IMR-90 (cell line): ENCODE data around the gene TMEM221. TPM values are rescaled to one million over a fixed set of nuclear protein-coding genes. Genes with fewer than 3 reads are reported as not detected.

Experiments used
- ATAC-seq: fragments of 200-7000 bp; cut with Tn5 transposase; 2 replicates; pipeline ENCODE4 v1.9.1; 2020; ENCODE audit warnings: low read depth, mild to moderate bottlenecking, moderate library complexity
- BruUV-seq: library from RNA; stranded (reverse); fragments of 400-500 nt; replicated peaks from 2 replicates; lab custom pipeline; 2021; lab: Mats Ljungman, UMichigan
- CTCF ChIA-PET: fragments of 300-600 bp; formaldehyde crosslinking; extraction: SDS; loops from one replicate; lab custom pipeline; 2021; ENCODE audit warnings: antibody characterized with exemption; lab: Yijun Ruan, JAX
- POLR2A ChIA-PET: fragments of 300-600 bp; sonication (Branson Sonifier 250); formaldehyde crosslinking; loops from one replicate; lab custom pipeline; 2022; ENCODE audit warnings: antibody characterized with exemption; ENCODE audit not compliant: unreplicated experiment; lab: Charles Lee
- DNase-seq: peaks from one replicate; pipeline ENCODE4 v3.0.0; 2013
- H2AFZ ChIP-seq: replicated peaks from 2 replicates; pipeline ENCODE3; 2013; ENCODE audit warnings: low read length, mild to moderate bottlenecking; ENCODE audit not compliant: poor library complexity
- H2AK5ac ChIP-seq: 2 replicates; pipeline ENCODE4 v1.6.1; 2013; ENCODE audit warnings: low read depth, low read length, inconsistent platforms
- H2AK9ac ChIP-seq: replicated peaks from 2 replicates; pipeline ENCODE3; 2013; ENCODE audit warnings: mild to moderate bottlenecking, low read depth, low read length, moderate library complexity; ENCODE audit not compliant: poor library complexity
- H2BK120ac ChIP-seq: 2 replicates; pipeline ENCODE4 v1.6.1; 2013; ENCODE audit warnings: low read depth, low read length, inconsistent platforms
- H2BK15ac ChIP-seq: 3 replicates; pipeline ENCODE4 v1.6.1; 2013; ENCODE audit warnings: low read depth, low read length, inconsistent platforms
- H2BK20ac ChIP-seq: 2 replicates; pipeline ENCODE4 v1.6.1; 2013; ENCODE audit warnings: low read depth, mild to moderate bottlenecking, inconsistent platforms, low read length, moderate library complexity
- H2BK5ac ChIP-seq: 2 replicates; pipeline ENCODE4 v1.6.1; 2013; ENCODE audit warnings: mild to moderate bottlenecking, low read depth, low read length, inconsistent platforms; ENCODE audit not compliant: poor library complexity, severe bottlenecking
- H3K14ac ChIP-seq: replicated peaks from 2 replicates; pipeline ENCODE4 v1.6.1; 2013; ENCODE audit warnings: low read depth, low read length, inconsistent platforms
- H3K18ac ChIP-seq: 2 replicates; pipeline ENCODE4 v1.6.1; 2013; ENCODE audit warnings: low read depth, low read length, control low read depth
- H3K23ac ChIP-seq: 2 replicates; pipeline ENCODE4 v1.6.1; 2013; ENCODE audit warnings: low read depth, low read length, inconsistent platforms
- H3K27ac ChIP-seq: 2 replicates; pipeline ENCODE4 v1.5.1; 2013; ENCODE audit warnings: mild to moderate bottlenecking, control low read depth, low read length; ENCODE audit not compliant: insufficient read depth
- H3K27me3 ChIP-seq: 2 replicates; pipeline ENCODE4 v1.6.1; 2013; ENCODE audit warnings: low read length; ENCODE audit not compliant: control insufficient read depth, insufficient read depth
- H3K36me3 ChIP-seq: 2 replicates; pipeline ENCODE4 v1.6.1; 2013; ENCODE audit warnings: low read length, mixed read lengths; ENCODE audit not compliant: control insufficient read depth, insufficient read depth
- H3K4ac ChIP-seq: 2 replicates; pipeline ENCODE4 v1.6.1; 2013; ENCODE audit warnings: low read depth, low read length, inconsistent platforms
- H3K4me1 ChIP-seq: 2 replicates; pipeline ENCODE4 v1.6.1; 2013; ENCODE audit warnings: low read length, mixed read lengths; ENCODE audit not compliant: control insufficient read depth, insufficient read depth
- H3K4me2 ChIP-seq: 2 replicates; pipeline ENCODE4 v1.6.1; 2013; ENCODE audit warnings: low read depth, mild to moderate bottlenecking, control low read depth, low read length, moderate library complexity
- H3K4me3 ChIP-seq: 2 replicates; pipeline ENCODE4 v1.5.1; 2013; ENCODE audit warnings: low read depth, mild to moderate bottlenecking, control low read depth, low read length, moderate library complexity; ENCODE audit not compliant: insufficient read depth
- H3K56ac ChIP-seq: 2 replicates; pipeline ENCODE4 v1.6.1; 2013; ENCODE audit warnings: low read length, inconsistent platforms; ENCODE audit not compliant: insufficient read depth; ENCODE audit errors: extremely low read depth
- H3K79me1 ChIP-seq, 2 experiments: 2 replicates each; pipeline ENCODE4 v1.6.1; 2013; ENCODE audit warnings: low read length in 2 of 2, inconsistent platforms in 1 of 2, low read depth in 1 of 2
- H3K9ac ChIP-seq: 2 replicates; pipeline ENCODE4 v1.6.1; 2013; ENCODE audit warnings: low read depth, low read length, control low read depth
- H3K9me1 ChIP-seq: 2 replicates; pipeline ENCODE4 v1.6.1; 2013; ENCODE audit warnings: low read length, inconsistent platforms; ENCODE audit not compliant: insufficient read depth
- H3K9me3 ChIP-seq: 2 replicates; pipeline ENCODE4 v1.6.1; 2013; ENCODE audit warnings: low read length; ENCODE audit not compliant: control insufficient read depth, insufficient read depth
- H4K20me1 ChIP-seq: 2 replicates; pipeline ENCODE4 v1.6.1; 2013; ENCODE audit warnings: low read length, inconsistent platforms; ENCODE audit not compliant: insufficient read depth
- H4K5ac ChIP-seq: 2 replicates; pipeline ENCODE4 v1.6.1; 2013; ENCODE audit warnings: mild to moderate bottlenecking, low read depth, low read length, control low read depth
- H4K8ac ChIP-seq, 2 experiments: 2 replicates each; pipeline ENCODE4 v1.6.1; 2013; ENCODE audit warnings: low read depth in 2 of 2, low read length in 2 of 2, control low read depth in 1 of 2, inconsistent platforms in 1 of 2
- H4K91ac ChIP-seq: 2 replicates; pipeline ENCODE4 v1.6.1; 2013; ENCODE audit warnings: low read depth, low read length, inconsistent platforms; ENCODE audit not compliant: insufficient read depth
- CEBPB ChIP-seq: IDR thresholded peaks from 2 replicates; pipeline ENCODE4 v1.6.1; 2012; ENCODE audit warnings: low read depth, low read length, improper control_type of control experiment
- CHD1 ChIP-seq: IDR thresholded peaks from 2 replicates; pipeline ENCODE4 v1.6.1; 2012; ENCODE audit warnings: low read depth, low read length, improper control_type of control experiment
- FOS ChIP-seq: fragments of 150-350 bp; IDR thresholded peaks from 2 replicates; pipeline ENCODE4 v1.6.1; 2016; ENCODE audit warnings: low read depth, low read length
- MAFK ChIP-seq: IDR thresholded peaks from 2 replicates; pipeline ENCODE4 v1.6.1; 2012; ENCODE audit warnings: low read depth, low read length, improper control_type of control experiment
- MAZ ChIP-seq: IDR thresholded peaks from 2 replicates; pipeline ENCODE4 v1.6.1; 2012; ENCODE audit warnings: low read depth, mild to moderate bottlenecking, low read length, improper control_type of control experiment, moderate library complexity, borderline replicate concordance
- POLR2A ChIP-seq: IDR thresholded peaks from 2 replicates; pipeline ENCODE4 v1.6.1; 2012; ENCODE audit warnings: mild to moderate bottlenecking, low read depth, low read length
- RCOR1 ChIP-seq: IDR thresholded peaks from 2 replicates; pipeline ENCODE4 v1.6.1; 2012; ENCODE audit warnings: mild to moderate bottlenecking, low read length, improper control_type of control experiment; ENCODE audit not compliant: insufficient replicate concordance
- RFX5 ChIP-seq: IDR thresholded peaks from 2 replicates; pipeline ENCODE4 v1.8.0; 2012; ENCODE audit warnings: low read depth, mild to moderate bottlenecking, low read length, moderate library complexity
- WGBS, 2 experiments: methylation state at CpG; one replicate each; pipeline versions ENCODE4 v1.1.5 to v1.1.7; 2013; ENCODE audit warnings: missing lambda C conversion rate in 2 of 2; ENCODE audit not compliant: insufficient read length in 1 of 2; ENCODE audit errors: extremely low coverage in 2 of 2; 5-methylcytosine and 5-hydroxymethylcytosine counted together
- dilution Hi-C: fragments of 300-500 bp; cut with HindIII; formaldehyde crosslinking; loops from one replicate; pipeline ENCODE4 v1.14.3; 2018; ENCODE audit warnings: low sequenced_read_pairs; ENCODE audit not compliant: unreplicated experiment
- in situ Hi-C: fragments of 300-500 bp; cut with MboI; formaldehyde crosslinking; loops from 3 replicates; pipeline ENCODE4 v1.14.3; 2019; ENCODE audit warnings: low sequenced_read_pairs, inconsistent platforms, mixed read lengths
- intact Hi-C: fragments of 100-400 bp; cut with micrococcal nuclease; formaldehyde crosslinking; loops from 2 replicates; pipeline ENCODE4 v1.10.0; 2022
- polyA plus RNA-seq, 3 experiments: library from polyadenylated mRNA; depleted of rRNA; stranded (reverse); fragments of >200 nt; gene quantifications; 2 replicates each; pipeline ENCODE4 v1.2.3, GENCODE V29; 2012; ENCODE audit warnings: low replicate concordance in 1 of 3
- total RNA-seq: library from RNA; depleted of rRNA; stranded (reverse); fragments of >200 nt; gene quantifications from 2 replicates; pipeline ENCODE4 v1.2.3, GENCODE V29; 2012
- TF ChIP-seq, protein P1 (sequence below): fragments of 150-350 bp; IDR thresholded peaks from 2 replicates; pipeline ENCODE4 v1.6.1; 2016; ENCODE audit warnings: low read depth, mild to moderate bottlenecking, low read length, moderate library complexity, borderline replicate concordance
- TF ChIP-seq, protein P2 (sequence below): fragments of 150-350 bp; IDR thresholded peaks from 2 replicates; pipeline ENCODE4 v1.6.1; 2017; ENCODE audit warnings: mild to moderate bottlenecking, antibody characterized with exemption, low read length, low read depth
- TF ChIP-seq, protein P3 (sequence below): conservative IDR thresholded peaks from 2 replicates; pipeline ENCODE4 v1.5.1; 2012; ENCODE audit warnings: mild to moderate bottlenecking, low read depth, low read length, improper control_type of control experiment

TMEM221 gene
- total and polyA plus RNA-seq, 2 of the 4 experiments (the other 2 are of a cell fraction), result 0.12 TPM; not detected in 1

DNA sequence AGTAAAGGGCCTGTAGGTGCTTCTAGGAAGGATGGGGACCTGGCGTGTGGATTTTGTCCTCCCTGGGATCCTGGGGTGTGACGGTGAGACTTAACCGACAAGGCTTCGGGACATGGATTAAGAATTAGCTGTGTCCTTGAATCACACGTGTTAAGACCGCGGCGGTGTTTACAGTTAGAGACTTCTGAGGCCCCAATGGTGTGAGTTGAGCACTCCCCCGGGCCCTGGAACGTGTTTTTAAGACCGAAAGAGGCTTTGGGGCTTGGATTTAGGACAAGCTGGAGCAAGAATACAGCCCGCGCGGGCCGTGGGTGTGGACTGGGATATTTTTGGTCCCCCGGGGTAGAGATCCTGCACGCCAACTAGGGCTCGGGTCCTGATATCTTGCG lies 20.6 kb upstream of the TMEM221 start:
- Histone ChIP-seq H3K4me2 (peak overlapping the region; percentile 81), H4K20me1 (peaks cover 6% of the 10 kb centered on the region; the same call in 1 of the 2 replicates), H2BK15ac (no peak overlapping the region), H3K36me3 (no peaks in the 10 kb centered on the region), H3K14ac (peak overlapping the region; percentile 42; the same call in 1 of the 2 replicates), H2AK9ac (peak overlapping the region; percentile 86), H4K8ac (peak overlapping the region; percentile 53 to 60; a peak in 3 of 4 replicates), H3K27ac (peak overlapping the region; percentile 46), H3K79me1 (peaks cover 4 to 34% of the 10 kb centered on the region in 2 experiments; a peak in 3 of 4 replicates), H3K4me3 (peak overlapping the region; percentile 59), H2BK5ac (no peak overlapping the region), H2BK120ac (no peak overlapping the region; the same call in 1 of the 2 replicates), H3K4ac (peak overlapping the region; percentile 35), H3K4me1 (peaks cover 10% of the 10 kb centered on the region), H3K9me3 (no peaks in the 10 kb centered on the region), H2AFZ (peak overlapping the region; percentile 94), H3K9ac (peak overlapping the region; percentile 34), H3K23ac (no peak overlapping the region), H4K5ac (peak overlapping the region; percentile 13), H4K91ac (peak overlapping the region; percentile 39), H2AK5ac (no peak overlapping the region), H3K18ac (peak overlapping the region; percentile 12; the same call in 1 of the 2 replicates), H2BK20ac (no peak overlapping the region), H3K56ac (no peak overlapping the region; the same call in 1 of the 2 replicates), H3K9me1 (no peaks in the 10 kb centered on the region), H3K27me3 (peaks cover under 1% of the 10 kb centered on the region; the same call in 1 of the 2 replicates)
- CTCF ChIA-PET, result no interaction called here
- in situ Hi-C loops, result no loop called here
- TF ChIP-seq CHD1 (no peak), MAZ (no peak), FOS (no peak), RCOR1 (no peak), POLR2A (no peak), MAFK (no peak), CEBPB (no peak), RFX5 (no peak)
- TF ChIP-seq, protein P1, sequence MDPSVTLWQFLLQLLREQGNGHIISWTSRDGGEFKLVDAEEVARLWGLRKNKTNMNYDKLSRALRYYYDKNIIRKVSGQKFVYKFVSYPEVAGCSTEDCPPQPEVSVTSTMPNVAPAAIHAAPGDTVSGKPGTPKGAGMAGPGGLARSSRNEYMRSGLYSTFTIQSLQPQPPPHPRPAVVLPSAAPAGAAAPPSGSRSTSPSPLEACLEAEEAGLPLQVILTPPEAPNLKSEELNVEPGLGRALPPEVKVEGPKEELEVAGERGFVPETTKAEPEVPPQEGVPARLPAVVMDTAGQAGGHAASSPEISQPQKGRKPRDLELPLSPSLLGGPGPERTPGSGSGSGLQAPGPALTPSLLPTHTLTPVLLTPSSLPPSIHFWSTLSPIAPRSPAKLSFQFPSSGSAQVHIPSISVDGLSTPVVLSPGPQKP, result no peak
- TF ChIP-seq, protein P2, sequence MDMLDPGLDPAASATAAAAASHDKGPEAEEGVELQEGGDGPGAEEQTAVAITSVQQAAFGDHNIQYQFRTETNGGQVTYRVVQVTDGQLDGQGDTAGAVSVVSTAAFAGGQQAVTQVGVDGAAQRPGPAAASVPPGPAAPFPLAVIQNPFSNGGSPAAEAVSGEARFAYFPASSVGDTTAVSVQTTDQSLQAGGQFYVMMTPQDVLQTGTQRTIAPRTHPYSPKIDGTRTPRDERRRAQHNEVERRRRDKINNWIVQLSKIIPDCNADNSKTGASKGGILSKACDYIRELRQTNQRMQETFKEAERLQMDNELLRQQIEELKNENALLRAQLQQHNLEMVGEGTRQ, result no peak
- TF ChIP-seq, protein P3, sequence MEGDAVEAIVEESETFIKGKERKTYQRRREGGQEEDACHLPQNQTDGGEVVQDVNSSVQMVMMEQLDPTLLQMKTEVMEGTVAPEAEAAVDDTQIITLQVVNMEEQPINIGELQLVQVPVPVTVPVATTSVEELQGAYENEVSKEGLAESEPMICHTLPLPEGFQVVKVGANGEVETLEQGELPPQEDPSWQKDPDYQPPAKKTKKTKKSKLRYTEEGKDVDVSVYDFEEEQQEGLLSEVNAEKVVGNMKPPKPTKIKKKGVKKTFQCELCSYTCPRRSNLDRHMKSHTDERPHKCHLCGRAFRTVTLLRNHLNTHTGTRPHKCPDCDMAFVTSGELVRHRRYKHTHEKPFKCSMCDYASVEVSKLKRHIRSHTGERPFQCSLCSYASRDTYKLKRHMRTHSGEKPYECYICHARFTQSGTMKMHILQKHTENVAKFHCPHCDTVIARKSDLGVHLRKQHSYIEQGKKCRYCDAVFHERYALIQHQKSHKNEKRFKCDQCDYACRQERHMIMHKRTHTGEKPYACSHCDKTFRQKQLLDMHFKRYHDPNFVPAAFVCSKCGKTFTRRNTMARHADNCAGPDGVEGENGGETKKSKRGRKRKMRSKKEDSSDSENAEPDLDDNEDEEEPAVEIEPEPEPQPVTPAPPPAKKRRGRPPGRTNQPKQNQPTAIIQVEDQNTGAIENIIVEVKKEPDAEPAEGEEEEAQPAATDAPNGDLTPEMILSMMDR, result no peak
- POLR2A ChIA-PET, result no interaction called here
- WGBS, 2 experiments, result 7% methylated on average over 10 of the region's 19 CpGs; no CpG with 5 or more reads in 1 of the 2 experiments
- ATAC-seq, result no peak
- no TSS peak for BruUV-seq
- intact Hi-C loops, result no loop called here
- peak; percentile 13 for DNase-seq
- dilution Hi-C loops, result no loop called here
